GM18502 (cell line): ENCODE results near the gene OSBP2.
"Not testable (repeated sequence)": the region's sequence is repeated elsewhere in the genome, so short reads cannot be mapped to it uniquely, and the experiment has no call there.

Source experiments
- ATAC-seq: cut with Tn5 transposase; IDR thresholded peaks from one replicate; pipeline ENCODE4 v1.9.1; 2021; ENCODE audit warnings: mild to moderate bottlenecking; ENCODE audit not compliant: unreplicated experiment, poor library complexity

OSBP2 gene

GRCh38 chr22:30676565-30676964 lies 18.1 kb upstream of the OSBP2 start:
- ATAC-seq: not testable (repeated sequence)

GRCh38 chr22:30679895-30680690 lies 14.6 kb upstream of the OSBP2 start:
- ATAC-seq: not testable (repeated sequence)

- ATAC-seq: no peak
Measured at GRCh38 chr22:30680991-30681770, 13.5 kb upstream of the OSBP2 start.

- ATAC-seq: no peak
Measured at GRCh38 chr22:30681831-30682230, 12.8 kb upstream of the OSBP2 start.

- no peak for ATAC-seq
Measured at GRCh38 chr22:30685178-30685577, 9.5 kb upstream of the OSBP2 start.

GRCh38 chr22:30687358-30687757 lies 7.3 kb upstream of the OSBP2 start:
- no peak for ATAC-seq

- no peak for ATAC-seq
Measured at GRCh38 chr22:30689622-30690021, 5.1 kb upstream of the OSBP2 start.

GRCh38 chr22:30691204-30691603 lies 3.5 kb upstream of the OSBP2 start:
- no peak for ATAC-seq

GRCh38 chr22:30694171-30694639 lies 469 bp upstream of the OSBP2 start:
- ATAC-seq: no peak

- ATAC-seq: no peak
Measured at GRCh38 chr22:30695351-30695851, 727 bp downstream of the OSBP2 start.

GRCh38 chr22:30695871-30696655 lies 1.4 kb downstream of the OSBP2 start:
- ATAC-seq: no peak

GRCh38 chr22:30697975-30698374 lies 3.3 kb downstream of the OSBP2 start:
- ATAC-seq: no peak

- ATAC-seq: no peak
Measured at GRCh38 chr22:30701872-30702271, 7.2 kb downstream of the OSBP2 start.

GRCh38 chr22:30702856-30703255 lies 8.2 kb downstream of the OSBP2 start:
- no peak for ATAC-seq

- no peak for ATAC-seq
Measured at GRCh38 chr22:30704978-30705377, 10.3 kb downstream of the OSBP2 start.

- ATAC-seq: peak; percentile 65
Measured at GRCh38 chr22:30705710-30706651, 11.3 kb downstream of the OSBP2 start.

GRCh38 chr22:30709980-30710379 lies 15.3 kb downstream of the OSBP2 start:
- not testable (repeated sequence) for ATAC-seq

- ATAC-seq: no peak
Measured at GRCh38 chr22:30712094-30712493, 17.4 kb downstream of the OSBP2 start.

- no peak for ATAC-seq
Measured at GRCh38 chr22:30714062-30714461, 19.4 kb downstream of the OSBP2 start.
